ENCODE results near the gene DHRS3.

DNA sequence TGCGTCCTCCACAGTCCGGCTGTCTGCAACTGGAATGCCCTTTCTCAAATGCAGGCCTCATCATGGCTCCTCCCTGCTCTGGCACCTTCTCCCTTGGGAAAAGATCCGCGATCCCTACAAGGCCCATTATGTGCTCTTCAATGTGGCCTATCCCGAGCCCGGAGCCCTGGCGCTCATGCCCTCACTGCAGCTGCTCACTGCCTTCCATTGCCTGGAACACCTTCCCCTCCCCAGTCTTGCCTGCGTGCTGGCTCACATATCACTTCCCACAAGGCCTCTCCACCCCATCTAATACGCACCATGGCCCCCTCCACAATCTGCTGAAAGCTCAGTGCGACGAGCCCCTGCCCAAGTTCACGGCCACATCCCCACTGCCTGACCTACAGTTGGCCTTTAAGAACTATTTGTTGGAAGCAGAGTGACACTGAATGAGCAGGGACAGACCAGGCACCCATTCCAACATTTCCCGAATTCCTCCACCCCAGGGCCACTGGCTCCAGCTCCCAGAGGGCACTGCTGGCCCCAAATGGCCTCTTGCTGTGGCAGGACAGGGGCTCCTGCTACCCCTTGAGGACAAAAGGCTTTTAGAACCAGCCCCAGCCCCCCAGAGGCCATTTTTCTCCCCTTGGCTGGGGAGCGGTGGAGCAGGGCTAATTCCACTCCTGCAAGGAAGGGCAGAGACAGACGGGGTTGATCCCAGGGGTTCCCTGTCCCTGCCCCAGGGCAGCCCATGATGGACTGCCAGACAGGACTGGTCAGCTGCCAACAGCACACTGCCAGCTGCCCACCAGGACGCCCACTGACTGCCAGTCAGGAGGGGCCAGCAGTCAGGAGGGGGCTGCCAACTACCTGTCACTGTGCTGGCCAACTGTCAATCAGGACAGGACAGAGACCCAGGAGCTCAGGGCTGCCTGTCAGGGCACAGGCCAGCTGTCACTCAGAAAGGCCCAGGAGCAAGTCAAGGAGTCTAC is 64.8 kb downstream of the DHRS3 start:
- TF ChIP-seq, protein P1, sequence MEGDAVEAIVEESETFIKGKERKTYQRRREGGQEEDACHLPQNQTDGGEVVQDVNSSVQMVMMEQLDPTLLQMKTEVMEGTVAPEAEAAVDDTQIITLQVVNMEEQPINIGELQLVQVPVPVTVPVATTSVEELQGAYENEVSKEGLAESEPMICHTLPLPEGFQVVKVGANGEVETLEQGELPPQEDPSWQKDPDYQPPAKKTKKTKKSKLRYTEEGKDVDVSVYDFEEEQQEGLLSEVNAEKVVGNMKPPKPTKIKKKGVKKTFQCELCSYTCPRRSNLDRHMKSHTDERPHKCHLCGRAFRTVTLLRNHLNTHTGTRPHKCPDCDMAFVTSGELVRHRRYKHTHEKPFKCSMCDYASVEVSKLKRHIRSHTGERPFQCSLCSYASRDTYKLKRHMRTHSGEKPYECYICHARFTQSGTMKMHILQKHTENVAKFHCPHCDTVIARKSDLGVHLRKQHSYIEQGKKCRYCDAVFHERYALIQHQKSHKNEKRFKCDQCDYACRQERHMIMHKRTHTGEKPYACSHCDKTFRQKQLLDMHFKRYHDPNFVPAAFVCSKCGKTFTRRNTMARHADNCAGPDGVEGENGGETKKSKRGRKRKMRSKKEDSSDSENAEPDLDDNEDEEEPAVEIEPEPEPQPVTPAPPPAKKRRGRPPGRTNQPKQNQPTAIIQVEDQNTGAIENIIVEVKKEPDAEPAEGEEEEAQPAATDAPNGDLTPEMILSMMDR (optimal IDR thresholded peaks at IDR 0.05 in 1 of 3, IDR thresholded peaks at IDR 0.05 in 1 of 3, conservative IDR thresholded peaks at IDR 0.05 in 1 of 3; ENCODE audit: extremely low read depth in 1 of 3, insufficient read depth in 2 of 3, low read length in 3 of 3) = no peak
- no peak for TF ChIP-seq EZH2 (IDR thresholded peaks at IDR 0.05; ENCODE audit: low read length)

All from keratinocyte (primary cell).